ENCODE results near the gene SLC2A6. TPM values are rescaled to one million over a fixed set of nuclear protein-coding genes. Genes with fewer than 3 reads are reported as not detected.

Gene SLC2A6
- total RNA-seq, 4 donors from 2014 or later, result 0.96 to 20.1 (median 3.4) TPM

GRCh38 chr9:133510926-133511505, 32.1 kb upstream of the SLC2A6 start:
- Histone ChIP-seq H3K27me3 (peaks cover 7% of the 10 kb centered on the region), H3K9me3 (no peaks in the 10 kb centered on the region), H3K36me3 (no peaks in the 10 kb centered on the region), H3K27ac (no peak overlapping the region), H3K4me3 (no peak overlapping the region), H3K4me1 (peaks cover 12 to 16% (median 13%) of the 10 kb centered on the region in 4 donors)
- TF ChIP-seq EP300 (IDR thresholded peaks at IDR 0.05; ENCODE audit: low read depth) (no peak), CTCF (IDR thresholded peaks at IDR 0.05) (no peak), POLR2A (IDR thresholded peaks at IDR 0.05) (no peak), POLR2AphosphoS5 (IDR thresholded peaks at IDR 0.05) (no peak)
- intact Hi-C loops (cut with DNase I; ENCODE audit: low total_unique reads) (loop anchor here (5.0 kb wide), 1 partner anchor 1729 kb away; no protein-coding TSS in a partner anchor), in situ Hi-C loops (cut with MboI; ENCODE audit: low pct_ligation_motif_present in 1 of 4, low pct_unique_long_range_greater_than_20kb in 1 of 4, low sequenced_read_pairs in 3 of 4) (no loop called here)
- DNase-seq, result no peak
- 87% methylated on average over 25 of the region's 27 CpGs; no CpG with 5 or more reads in 1 of the 2 donors for WGBS, 2 donors (ENCODE audit: low coverage in 1 of 2)

DNA sequence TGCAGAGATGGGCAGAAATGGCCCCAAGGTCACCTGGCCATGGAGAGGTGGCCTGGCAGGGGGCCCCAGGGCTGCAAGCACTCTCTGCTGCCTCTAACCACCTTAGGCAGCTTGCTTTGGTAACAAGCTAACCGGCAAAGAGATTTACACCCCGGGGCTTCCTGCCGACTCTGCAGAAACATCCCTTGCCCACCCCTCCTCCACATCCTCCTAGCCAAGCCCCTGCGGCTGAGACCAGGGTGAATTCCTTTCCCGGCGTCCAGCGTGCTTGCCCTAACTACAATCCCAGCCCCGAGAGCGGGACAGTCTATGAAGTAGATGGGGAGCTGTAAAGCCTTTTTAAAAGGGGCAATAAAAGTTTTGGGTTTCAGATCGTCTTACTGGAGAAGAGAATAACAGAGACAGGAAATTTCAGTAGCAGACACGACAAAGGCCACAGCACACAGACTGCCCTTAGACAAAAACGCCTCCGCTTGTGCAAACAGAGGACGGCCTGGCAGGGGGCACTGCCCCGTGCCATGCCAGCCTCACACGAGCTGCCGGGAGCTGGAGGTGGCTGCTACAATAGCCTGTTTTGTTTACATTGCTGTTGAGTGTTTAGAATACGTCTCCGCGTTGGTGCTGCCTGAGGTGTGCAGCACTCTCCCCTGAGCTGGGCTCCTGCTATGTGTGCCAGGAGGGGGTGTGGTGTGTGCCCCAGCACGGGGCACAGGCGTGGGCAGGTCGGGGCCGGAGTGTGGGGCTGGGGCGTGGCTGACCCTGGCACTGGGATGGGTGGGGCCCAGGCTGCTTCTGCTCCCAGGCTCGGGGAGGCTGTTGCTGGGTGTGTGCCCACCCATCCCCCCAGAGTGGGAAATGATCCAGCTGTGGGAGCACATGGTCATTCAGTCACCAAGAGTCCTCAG, 30.5 kb upstream of the SLC2A6 start:
- no peaks in the 10 kb centered on the region for H3K9me3 ChIP-seq
- H3K27ac ChIP-seq, result peak overlapping the region in 1 of 4 donors; percentile 11
- TF ChIP-seq POLR2AphosphoS5 (IDR thresholded peaks at IDR 0.05) (no peak), CTCF (IDR thresholded peaks at IDR 0.05) (no peak), POLR2A (IDR thresholded peaks at IDR 0.05) (no peak), EP300 (IDR thresholded peaks at IDR 0.05; ENCODE audit: low read depth) (no peak)
- in situ Hi-C loops (cut with MboI; ENCODE audit: low pct_ligation_motif_present in 1 of 4, low pct_unique_long_range_greater_than_20kb in 1 of 4, low sequenced_read_pairs in 3 of 4) (no loop called here), intact Hi-C loops (cut with DNase I; ENCODE audit: low total_unique reads) (loop anchor here (5.0 kb wide), 1 partner anchor 1727 kb away; no protein-coding TSS in a partner anchor)
- 7% methylated on average over 26 of the region's 26 CpGs; no CpG with 5 or more reads in 1 of the 2 donors for WGBS, 2 donors (ENCODE audit: low coverage in 1 of 2)
- H3K4me3 ChIP-seq, result no peak overlapping the region
- peak; percentile 70 for DNase-seq
- no peaks in the 10 kb centered on the region for H3K36me3 ChIP-seq
- peaks cover 12 to 16% (median 13%) of the 10 kb centered on the region in 4 donors for H3K4me1 ChIP-seq
- H3K27me3 ChIP-seq, result peaks cover 7% of the 10 kb centered on the region

GRCh38 chr9:133508046-133508445, 29.1 kb upstream of the SLC2A6 start:
- Histone ChIP-seq H3K4me3 (no peak overlapping the region), H3K27ac (no peak overlapping the region), H3K27me3 (peaks cover 7% of the 10 kb centered on the region), H3K36me3 (no peaks in the 10 kb centered on the region), H3K9me3 (no peaks in the 10 kb centered on the region), H3K4me1 (peaks cover 12 to 16% (median 13%) of the 10 kb centered on the region in 4 donors)
- WGBS, 2 donors (ENCODE audit: low coverage in 1 of 2), result 90 to 93% methylated on average over 5 to 8 of the region's 8 CpGs
- intact Hi-C loops (cut with DNase I; ENCODE audit: low total_unique reads) (no loop called here), in situ Hi-C loops (cut with MboI; ENCODE audit: low pct_ligation_motif_present in 1 of 4, low pct_unique_long_range_greater_than_20kb in 1 of 4, low sequenced_read_pairs in 3 of 4) (no loop called here)
- DNase-seq, result no peak
- TF ChIP-seq CTCF (IDR thresholded peaks at IDR 0.05) (no peak), POLR2AphosphoS5 (IDR thresholded peaks at IDR 0.05) (no peak), EP300 (IDR thresholded peaks at IDR 0.05; ENCODE audit: low read depth) (no peak), POLR2A (IDR thresholded peaks at IDR 0.05) (no peak)

GRCh38 chr9:133507246-133507965, 28.5 kb upstream of the SLC2A6 start:
- 89% methylated on average over 24 of the region's 24 CpGs; no CpG with 5 or more reads in 1 of the 2 donors for WGBS, 2 donors (ENCODE audit: low coverage in 1 of 2)
- DNase-seq, result no peak
- no peak overlapping the region for H3K27ac ChIP-seq

More at GRCh38 chr9:133507246-133507965, 28.5 kb upstream of the SLC2A6 start:
- no peaks in the 10 kb centered on the region for H3K36me3 ChIP-seq
- H3K9me3 ChIP-seq, result peaks cover 2 to 3% of the 10 kb centered on the region in 2 donors
- no peak overlapping the region for H3K4me3 ChIP-seq
- in situ Hi-C loops (cut with MboI; ENCODE audit: low pct_ligation_motif_present in 1 of 4, low pct_unique_long_range_greater_than_20kb in 1 of 4, low sequenced_read_pairs in 3 of 4), result no loop called here
- peaks cover 7% of the 10 kb centered on the region for H3K27me3 ChIP-seq
- TF ChIP-seq POLR2A (IDR thresholded peaks at IDR 0.05) (no peak), CTCF (IDR thresholded peaks at IDR 0.05) (no peak), POLR2AphosphoS5 (IDR thresholded peaks at IDR 0.05) (no peak), EP300 (IDR thresholded peaks at IDR 0.05; ENCODE audit: low read depth) (no peak)
- H3K4me1 ChIP-seq, result peaks cover 12 to 16% (median 13%) of the 10 kb centered on the region in 4 donors
- intact Hi-C loops (cut with DNase I; ENCODE audit: low total_unique reads), result no loop called here
